ENCODE measurements around the gene PITX2. TPM values are rescaled to one million over a fixed set of nuclear protein-coding genes. Genes with fewer than 3 reads are reported as not detected.
A peak's percentile ranks its signal among the peaks of the same experiment; 100 is the strongest.

PITX2 gene
- polyA plus RNA-seq, 2 donors = 1.3 to 2.1 TPM

- peak overlapping the region in 1 of 2 donors; percentile 58 for H3K27ac ChIP-seq (ENCODE audit: low read depth in 2 of 2, low read length in 1 of 2)
- peak overlapping the region in 1 of 2 donors; percentile 40 for H3K4me3 ChIP-seq (ENCODE audit: low read depth in 1 of 2, low read length in 2 of 2)
- H3K9me3 ChIP-seq (ENCODE audit: control insufficient read depth in 2 of 2, insufficient read depth in 1 of 2, low read depth in 1 of 2, low read length in 1 of 2) = no peaks in the 10 kb centered on the region
- 2 to 4% methylated on average over 56 of the region's 56 CpGs for WGBS, 2 donors
- peaks cover 8 to 31% of the 10 kb centered on the region in 2 donors for H3K27me3 ChIP-seq (ENCODE audit: control insufficient read depth in 1 of 2, insufficient read depth in 2 of 2, low read length in 2 of 2)
- no peaks in the 10 kb centered on the region for H3K36me3 ChIP-seq (ENCODE audit: control insufficient read depth in 2 of 2, insufficient read depth in 2 of 2, low read length in 1 of 2)
- H3K4me1 ChIP-seq (ENCODE audit: control insufficient read depth in 2 of 2, insufficient read depth in 2 of 2, low read length in 1 of 2) = peaks cover 6 to 8% of the 10 kb centered on the region in 2 donors
Measured at GRCh38 chr4:110636680-110637407, 14.0 kb upstream of the PITX2 start.

GRCh38 chr4:110636171-110636679 lies 13.3 kb upstream of the PITX2 start:
- Histone ChIP-seq H3K27me3 (ENCODE audit: control insufficient read depth in 1 of 2, insufficient read depth in 2 of 2, low read length in 2 of 2) (peaks cover 5 to 35% of the 10 kb centered on the region in 2 donors), H3K27ac (ENCODE audit: low read depth in 2 of 2, low read length in 1 of 2) (peak overlapping the region in 1 of 2 donors; percentile 13), H3K36me3 (ENCODE audit: control insufficient read depth in 2 of 2, insufficient read depth in 2 of 2, low read length in 1 of 2) (no peaks in the 10 kb centered on the region), H3K9me3 (ENCODE audit: control insufficient read depth in 2 of 2, insufficient read depth in 1 of 2, low read depth in 1 of 2, low read length in 1 of 2) (no peaks in the 10 kb centered on the region), H3K4me3 (ENCODE audit: low read depth in 1 of 2, low read length in 2 of 2) (peak overlapping the region in 1 of 2 donors; percentile 40), H3K4me1 (ENCODE audit: control insufficient read depth in 2 of 2, insufficient read depth in 2 of 2, low read length in 1 of 2) (peaks cover 10 to 12% of the 10 kb centered on the region in 2 donors)
- WGBS, 2 donors = 11 to 20% methylated on average over 12 of the region's 12 CpGs

GRCh38 chr4:110635163-110635865 lies 12.4 kb upstream of the PITX2 start:
- Histone ChIP-seq H3K4me3 (ENCODE audit: low read depth in 1 of 2, low read length in 2 of 2) (no peak overlapping the region), H3K27ac (ENCODE audit: low read depth in 2 of 2, low read length in 1 of 2) (no peak overlapping the region), H3K36me3 (ENCODE audit: control insufficient read depth in 2 of 2, insufficient read depth in 2 of 2, low read length in 1 of 2) (no peaks in the 10 kb centered on the region), H3K9me3 (ENCODE audit: control insufficient read depth in 2 of 2, insufficient read depth in 1 of 2, low read depth in 1 of 2, low read length in 1 of 2) (peaks cover 0 to 2% of the 10 kb centered on the region in 2 donors), H3K27me3 (ENCODE audit: control insufficient read depth in 1 of 2, insufficient read depth in 2 of 2, low read length in 2 of 2) (peaks cover 5 to 35% of the 10 kb centered on the region in 2 donors), H3K4me1 (ENCODE audit: control insufficient read depth in 2 of 2, insufficient read depth in 2 of 2, low read length in 1 of 2) (peaks cover 10 to 12% of the 10 kb centered on the region in 2 donors)
- WGBS, 2 donors = 27 to 36% methylated on average over 7 of the region's 7 CpGs

- 36 to 51% methylated on average over 11 of the region's 11 CpGs for WGBS, 2 donors
Measured at GRCh38 chr4:110634350-110635162, 11.7 kb upstream of the PITX2 start.

GRCh38 chr4:110633358-110634341 lies 10.8 kb upstream of the PITX2 start:
- H3K9me3 ChIP-seq (ENCODE audit: control insufficient read depth in 2 of 2, insufficient read depth in 1 of 2, low read depth in 1 of 2, low read length in 1 of 2) = peaks cover 0 to 13% of the 10 kb centered on the region in 2 donors
- H3K36me3 ChIP-seq (ENCODE audit: control insufficient read depth in 2 of 2, insufficient read depth in 2 of 2, low read length in 1 of 2) = no peaks in the 10 kb centered on the region
- peak overlapping the region in 1 of 2 donors; percentile 29 for H3K4me3 ChIP-seq (ENCODE audit: low read depth in 1 of 2, low read length in 2 of 2)
- H3K27ac ChIP-seq (ENCODE audit: low read depth in 2 of 2, low read length in 1 of 2) = peak overlapping the region in 1 of 2 donors; percentile 36
- WGBS, 2 donors = 17 to 23% methylated on average over 59 of the region's 59 CpGs
- H3K4me1 ChIP-seq (ENCODE audit: control insufficient read depth in 2 of 2, insufficient read depth in 2 of 2, low read length in 1 of 2) = peaks cover 10 to 12% of the 10 kb centered on the region in 2 donors
- peaks cover 11 to 38% of the 10 kb centered on the region in 2 donors for H3K27me3 ChIP-seq (ENCODE audit: control insufficient read depth in 1 of 2, insufficient read depth in 2 of 2, low read length in 2 of 2)

More at GRCh38 chr4:110634350-110635162, 11.7 kb upstream of the PITX2 start:
- no peak overlapping the region for H3K27ac ChIP-seq (ENCODE audit: low read depth in 2 of 2, low read length in 1 of 2)
- H3K4me3 ChIP-seq (ENCODE audit: low read depth in 1 of 2, low read length in 2 of 2) = peak overlapping the region in 1 of 2 donors; percentile 29
- H3K9me3 ChIP-seq (ENCODE audit: control insufficient read depth in 2 of 2, insufficient read depth in 1 of 2, low read depth in 1 of 2, low read length in 1 of 2) = peaks cover 0 to 6% of the 10 kb centered on the region in 2 donors
- H3K4me1 ChIP-seq (ENCODE audit: control insufficient read depth in 2 of 2, insufficient read depth in 2 of 2, low read length in 1 of 2) = peaks cover 10 to 12% of the 10 kb centered on the region in 2 donors
- H3K36me3 ChIP-seq (ENCODE audit: control insufficient read depth in 2 of 2, insufficient read depth in 2 of 2, low read length in 1 of 2) = no peaks in the 10 kb centered on the region
- H3K27me3 ChIP-seq (ENCODE audit: control insufficient read depth in 1 of 2, insufficient read depth in 2 of 2, low read length in 2 of 2) = peaks cover 5 to 34% of the 10 kb centered on the region in 2 donors

- Histone ChIP-seq H3K4me3 (ENCODE audit: low read depth in 1 of 2, low read length in 2 of 2) (peak overlapping the region; percentile 16 to 18), H3K27me3 (ENCODE audit: control insufficient read depth in 1 of 2, insufficient read depth in 2 of 2, low read length in 2 of 2) (peaks cover 11 to 42% of the 10 kb centered on the region in 2 donors), H3K36me3 (ENCODE audit: control insufficient read depth in 2 of 2, insufficient read depth in 2 of 2, low read length in 1 of 2) (no peaks in the 10 kb centered on the region), H3K9me3 (ENCODE audit: control insufficient read depth in 2 of 2, insufficient read depth in 1 of 2, low read depth in 1 of 2, low read length in 1 of 2) (peaks cover 0 to 13% of the 10 kb centered on the region in 2 donors), H3K27ac (ENCODE audit: low read depth in 2 of 2, low read length in 1 of 2) (peak overlapping the region in 1 of 2 donors; percentile 26), H3K4me1 (ENCODE audit: control insufficient read depth in 2 of 2, insufficient read depth in 2 of 2, low read length in 1 of 2) (peaks cover 10 to 12% of the 10 kb centered on the region in 2 donors)
- 17 to 21% methylated on average over 55 to 58 of the region's 58 CpGs for WGBS, 2 donors
Measured at GRCh38 chr4:110632506-110633357, 9.9 kb upstream of the PITX2 start.

- no peak overlapping the region for H3K27ac ChIP-seq (ENCODE audit: low read depth in 2 of 2, low read length in 1 of 2)
- peaks cover 0 to 13% of the 10 kb centered on the region in 2 donors for H3K9me3 ChIP-seq (ENCODE audit: control insufficient read depth in 2 of 2, insufficient read depth in 1 of 2, low read depth in 1 of 2, low read length in 1 of 2)
- 6 to 7% methylated on average over 63 of the region's 63 CpGs for WGBS, 2 donors
- H3K36me3 ChIP-seq (ENCODE audit: control insufficient read depth in 2 of 2, insufficient read depth in 2 of 2, low read length in 1 of 2) = no peaks in the 10 kb centered on the region
- peaks cover 5 to 7% of the 10 kb centered on the region in 2 donors for H3K4me1 ChIP-seq (ENCODE audit: control insufficient read depth in 2 of 2, insufficient read depth in 2 of 2, low read length in 1 of 2)
- H3K4me3 ChIP-seq (ENCODE audit: low read depth in 1 of 2, low read length in 2 of 2) = peak overlapping the region; percentile 16 to 18
- peaks cover 11 to 39% of the 10 kb centered on the region in 2 donors for H3K27me3 ChIP-seq (ENCODE audit: control insufficient read depth in 1 of 2, insufficient read depth in 2 of 2, low read length in 2 of 2)
Measured at GRCh38 chr4:110631584-110632505, 9.0 kb upstream of the PITX2 start.
